IMR-90 (cell line): ENCODE results near the gene DDX4. TPM values are rescaled to one million over a fixed set of nuclear protein-coding genes. Genes with fewer than 3 reads are reported as not detected.

Experiments used
- ATAC-seq: fragments of 200-7000 bp; cut with Tn5 transposase; 2 replicates; pipeline ENCODE4 v1.9.1; 2020; ENCODE audit warnings: low read depth, mild to moderate bottlenecking, moderate library complexity
- BruUV-seq: library from RNA; stranded (reverse); fragments of 400-500 nt; replicated peaks from 2 replicates; lab custom pipeline; 2021; lab: Mats Ljungman, UMichigan
- CTCF ChIA-PET: fragments of 300-600 bp; formaldehyde crosslinking; extraction: SDS; loops from one replicate; lab custom pipeline; 2021; ENCODE audit warnings: antibody characterized with exemption; lab: Yijun Ruan, JAX
- POLR2A ChIA-PET: fragments of 300-600 bp; sonication (Branson Sonifier 250); formaldehyde crosslinking; loops from one replicate; lab custom pipeline; 2022; ENCODE audit warnings: antibody characterized with exemption; ENCODE audit not compliant: unreplicated experiment; lab: Charles Lee
- DNase-seq: peaks from one replicate; pipeline ENCODE4 v3.0.0; 2013
- H2AFZ ChIP-seq: replicated peaks from 2 replicates; pipeline ENCODE3; 2013; ENCODE audit warnings: low read length, mild to moderate bottlenecking; ENCODE audit not compliant: poor library complexity
- H2AK5ac ChIP-seq: 2 replicates; pipeline ENCODE4 v1.6.1; 2013; ENCODE audit warnings: low read depth, low read length, inconsistent platforms
- H2AK9ac ChIP-seq: replicated peaks from 2 replicates; pipeline ENCODE3; 2013; ENCODE audit warnings: mild to moderate bottlenecking, low read depth, low read length, moderate library complexity; ENCODE audit not compliant: poor library complexity
- H2BK120ac ChIP-seq: 2 replicates; pipeline ENCODE4 v1.6.1; 2013; ENCODE audit warnings: low read depth, low read length, inconsistent platforms
- H2BK15ac ChIP-seq: 3 replicates; pipeline ENCODE4 v1.6.1; 2013; ENCODE audit warnings: low read depth, low read length, inconsistent platforms
- H2BK20ac ChIP-seq: 2 replicates; pipeline ENCODE4 v1.6.1; 2013; ENCODE audit warnings: low read depth, mild to moderate bottlenecking, inconsistent platforms, low read length, moderate library complexity
- H2BK5ac ChIP-seq: 2 replicates; pipeline ENCODE4 v1.6.1; 2013; ENCODE audit warnings: mild to moderate bottlenecking, low read depth, low read length, inconsistent platforms; ENCODE audit not compliant: poor library complexity, severe bottlenecking
- H3K14ac ChIP-seq: replicated peaks from 2 replicates; pipeline ENCODE4 v1.6.1; 2013; ENCODE audit warnings: low read depth, low read length, inconsistent platforms
- H3K18ac ChIP-seq: 2 replicates; pipeline ENCODE4 v1.6.1; 2013; ENCODE audit warnings: low read depth, low read length, control low read depth
- H3K23ac ChIP-seq: 2 replicates; pipeline ENCODE4 v1.6.1; 2013; ENCODE audit warnings: low read depth, low read length, inconsistent platforms
- H3K27ac ChIP-seq: 2 replicates; pipeline ENCODE4 v1.5.1; 2013; ENCODE audit warnings: mild to moderate bottlenecking, control low read depth, low read length; ENCODE audit not compliant: insufficient read depth
- H3K27me3 ChIP-seq: 2 replicates; pipeline ENCODE4 v1.6.1; 2013; ENCODE audit warnings: low read length; ENCODE audit not compliant: control insufficient read depth, insufficient read depth
- H3K36me3 ChIP-seq: 2 replicates; pipeline ENCODE4 v1.6.1; 2013; ENCODE audit warnings: low read length, mixed read lengths; ENCODE audit not compliant: control insufficient read depth, insufficient read depth
- H3K4ac ChIP-seq: 2 replicates; pipeline ENCODE4 v1.6.1; 2013; ENCODE audit warnings: low read depth, low read length, inconsistent platforms
- H3K4me1 ChIP-seq: 2 replicates; pipeline ENCODE4 v1.6.1; 2013; ENCODE audit warnings: low read length, mixed read lengths; ENCODE audit not compliant: control insufficient read depth, insufficient read depth
- H3K4me2 ChIP-seq: 2 replicates; pipeline ENCODE4 v1.6.1; 2013; ENCODE audit warnings: low read depth, mild to moderate bottlenecking, control low read depth, low read length, moderate library complexity
- H3K4me3 ChIP-seq: 2 replicates; pipeline ENCODE4 v1.5.1; 2013; ENCODE audit warnings: low read depth, mild to moderate bottlenecking, control low read depth, low read length, moderate library complexity; ENCODE audit not compliant: insufficient read depth
- H3K56ac ChIP-seq: 2 replicates; pipeline ENCODE4 v1.6.1; 2013; ENCODE audit warnings: low read length, inconsistent platforms; ENCODE audit not compliant: insufficient read depth; ENCODE audit errors: extremely low read depth
- H3K79me1 ChIP-seq, 2 experiments: 2 replicates each; pipeline ENCODE4 v1.6.1; 2013; ENCODE audit warnings: low read length in 2 of 2, inconsistent platforms in 1 of 2, low read depth in 1 of 2
- H3K9ac ChIP-seq: 2 replicates; pipeline ENCODE4 v1.6.1; 2013; ENCODE audit warnings: low read depth, low read length, control low read depth
- H3K9me1 ChIP-seq: 2 replicates; pipeline ENCODE4 v1.6.1; 2013; ENCODE audit warnings: low read length, inconsistent platforms; ENCODE audit not compliant: insufficient read depth
- H3K9me3 ChIP-seq: 2 replicates; pipeline ENCODE4 v1.6.1; 2013; ENCODE audit warnings: low read length; ENCODE audit not compliant: control insufficient read depth, insufficient read depth
- H4K20me1 ChIP-seq: 2 replicates; pipeline ENCODE4 v1.6.1; 2013; ENCODE audit warnings: low read length, inconsistent platforms; ENCODE audit not compliant: insufficient read depth
- H4K5ac ChIP-seq: 2 replicates; pipeline ENCODE4 v1.6.1; 2013; ENCODE audit warnings: mild to moderate bottlenecking, low read depth, low read length, control low read depth
- H4K8ac ChIP-seq, 2 experiments: 2 replicates each; pipeline ENCODE4 v1.6.1; 2013; ENCODE audit warnings: low read depth in 2 of 2, low read length in 2 of 2, control low read depth in 1 of 2, inconsistent platforms in 1 of 2
- H4K91ac ChIP-seq: 2 replicates; pipeline ENCODE4 v1.6.1; 2013; ENCODE audit warnings: low read depth, low read length, inconsistent platforms; ENCODE audit not compliant: insufficient read depth
- BHLHE40 ChIP-seq: fragments of 150-350 bp; IDR thresholded peaks from 2 replicates; pipeline ENCODE4 v1.6.1; 2016; ENCODE audit warnings: mild to moderate bottlenecking, low read depth, low read length
- CEBPB ChIP-seq: IDR thresholded peaks from 2 replicates; pipeline ENCODE4 v1.6.1; 2012; ENCODE audit warnings: low read depth, low read length, improper control_type of control experiment
- CTCF ChIP-seq: conservative IDR thresholded peaks from 2 replicates; pipeline ENCODE4 v1.5.1; 2012; ENCODE audit warnings: mild to moderate bottlenecking, low read depth, low read length, improper control_type of control experiment
- MAFK ChIP-seq: IDR thresholded peaks from 2 replicates; pipeline ENCODE4 v1.6.1; 2012; ENCODE audit warnings: low read depth, low read length, improper control_type of control experiment
- MAZ ChIP-seq: IDR thresholded peaks from 2 replicates; pipeline ENCODE4 v1.6.1; 2012; ENCODE audit warnings: low read depth, mild to moderate bottlenecking, low read length, improper control_type of control experiment, moderate library complexity, borderline replicate concordance
- MXI1 ChIP-seq: IDR thresholded peaks from 2 replicates; pipeline ENCODE4 v1.6.1; 2012; ENCODE audit warnings: low read depth, mild to moderate bottlenecking, low read length, moderate library complexity, borderline replicate concordance
- SMC3 ChIP-seq: fragments of 150-350 bp; IDR thresholded peaks from 2 replicates; pipeline ENCODE4 v1.6.1; 2016; ENCODE audit warnings: low read depth, mild to moderate bottlenecking, antibody characterized with exemption, low read length, moderate library complexity
- WGBS, 2 experiments: methylation state at CpG; one replicate each; pipeline versions ENCODE4 v1.1.5 to v1.1.7; 2013; ENCODE audit warnings: missing lambda C conversion rate in 2 of 2; ENCODE audit not compliant: insufficient read length in 1 of 2; ENCODE audit errors: extremely low coverage in 2 of 2; 5-methylcytosine and 5-hydroxymethylcytosine counted together
- dilution Hi-C: fragments of 300-500 bp; cut with HindIII; formaldehyde crosslinking; loops from one replicate; pipeline ENCODE4 v1.14.3; 2018; ENCODE audit warnings: low sequenced_read_pairs; ENCODE audit not compliant: unreplicated experiment
- in situ Hi-C: fragments of 300-500 bp; cut with MboI; formaldehyde crosslinking; loops from 3 replicates; pipeline ENCODE4 v1.14.3; 2019; ENCODE audit warnings: low sequenced_read_pairs, inconsistent platforms, mixed read lengths
- intact Hi-C: fragments of 100-400 bp; cut with micrococcal nuclease; formaldehyde crosslinking; loops from 2 replicates; pipeline ENCODE4 v1.10.0; 2022
- polyA plus RNA-seq, 3 experiments: library from polyadenylated mRNA; depleted of rRNA; stranded (reverse); fragments of >200 nt; gene quantifications; 2 replicates each; pipeline ENCODE4 v1.2.3, GENCODE V29; 2012; ENCODE audit warnings: low replicate concordance in 1 of 3
- total RNA-seq: library from RNA; depleted of rRNA; stranded (reverse); fragments of >200 nt; gene quantifications from 2 replicates; pipeline ENCODE4 v1.2.3, GENCODE V29; 2012

Gene DDX4
- total and polyA plus RNA-seq, 2 of the 4 experiments (the other 2 are of a cell fraction), result not detected

GRCh38 chr5:55858104-55858503 is 120.2 kb downstream of the DDX4 start:
- Histone ChIP-seq H3K36me3 (no peaks in the 10 kb centered on the region), H2BK5ac (no peak overlapping the region), H3K27ac (no peak overlapping the region), H3K9me3 (peaks cover 3% of the 10 kb centered on the region), H2AFZ (no peak overlapping the region), H3K9ac (no peak overlapping the region), H2BK15ac (no peak overlapping the region), H2BK120ac (no peak overlapping the region), H3K79me1 (no peaks in the 10 kb centered on the region), H4K5ac (no peak overlapping the region), H4K8ac (no peak overlapping the region), H3K18ac (no peak overlapping the region), H3K27me3 (no peaks in the 10 kb centered on the region), H3K4me1 (peaks cover 6% of the 10 kb centered on the region), H3K14ac (no peak overlapping the region), H3K4me3 (no peak overlapping the region), H3K9me1 (no peaks in the 10 kb centered on the region), H4K20me1 (no peaks in the 10 kb centered on the region), H2BK20ac (no peak overlapping the region), H3K23ac (no peak overlapping the region), H3K4me2 (no peak overlapping the region), H2AK9ac (no peak overlapping the region), H3K4ac (no peak overlapping the region), H3K56ac (no peak overlapping the region), H2AK5ac (no peak overlapping the region), H4K91ac (no peak overlapping the region)
- TF ChIP-seq MXI1, result no peak
- TF ChIP-seq MAZ, result no peak
- TF ChIP-seq CEBPB, result no peak
- TF ChIP-seq CTCF, result no peak
- TF ChIP-seq BHLHE40, result no peak
- TF ChIP-seq SMC3, result no peak
- no peak for TF ChIP-seq MAFK
- DNase-seq, result no peak
- intact Hi-C loops, result no loop called here
- ATAC-seq, result no peak
- CTCF ChIA-PET, result interaction anchor here (0.8 kb wide), 1 partner anchor 110 kb away, joined by 3 read pairs; no protein-coding TSS in a partner anchor
- in situ Hi-C loops, result no loop called here
- WGBS, 2 experiments, result no CpG with 5 or more reads among the region's 2 CpGs
- dilution Hi-C loops, result no loop called here
- BruUV-seq, result no TSS peak
- POLR2A ChIA-PET, result no interaction called here
